Endodermal cell (in vitro differentiated cells): ENCODE data around the gene KCND3. TPM values are rescaled to one million over a fixed set of nuclear protein-coding genes. Genes with fewer than 3 reads are reported as not detected.
A peak's percentile ranks its signal among the peaks of the same experiment; 100 is the strongest.

Experiments used
- DNase-seq: peaks from one replicate; pipeline ENCODE4 v3.0.0-alpha.2; 2017
- H3K27ac ChIP-seq: 2 replicates; pipeline ENCODE4 v1.5.1; 2013; ENCODE audit warnings: mild to moderate bottlenecking, low read depth, low read length, moderate library complexity
- H3K27me3 ChIP-seq: 2 replicates; pipeline ENCODE4 v1.6.1; 2013; ENCODE audit warnings: mild to moderate bottlenecking, low read length, moderate library complexity; ENCODE audit not compliant: insufficient read depth, control insufficient read depth, poor library complexity, severe bottlenecking
- H3K36me3 ChIP-seq: 2 replicates; pipeline ENCODE4 v1.7.0; 2013; ENCODE audit warnings: mild to moderate bottlenecking, low read length, moderate library complexity; ENCODE audit not compliant: control insufficient read depth, insufficient read depth
- H3K4me1 ChIP-seq: one replicate; pipeline ENCODE4 v1.7.0; 2013; ENCODE audit warnings: low read length; ENCODE audit not compliant: control insufficient read depth, insufficient read depth
- H3K4me3 ChIP-seq: 2 replicates; pipeline ENCODE4 v1.5.1; 2013; ENCODE audit warnings: mild to moderate bottlenecking, low read length, moderate library complexity
- H3K9ac ChIP-seq: 2 replicates; pipeline ENCODE4 v1.6.1; 2013; ENCODE audit warnings: mild to moderate bottlenecking, low read length, moderate library complexity; ENCODE audit not compliant: poor library complexity, severe bottlenecking; ENCODE audit errors: extremely low read depth
- H3K9me3 ChIP-seq: 2 replicates; pipeline ENCODE4 v1.6.1; 2013; ENCODE audit warnings: mild to moderate bottlenecking, low read length, moderate library complexity; ENCODE audit not compliant: control insufficient read depth
- H3K27ac Mint-ChIP-seq: 2 replicates; pipeline ENCODE4 v1.8.0; 2020; ENCODE audit warnings: mixed read lengths
- H3K27me3 Mint-ChIP-seq: 2 replicates; pipeline ENCODE4 v1.8.0; 2021; ENCODE audit warnings: mild to moderate bottlenecking, mixed read lengths; ENCODE audit not compliant: insufficient read depth
- H3K36me3 Mint-ChIP-seq: 2 replicates; pipeline ENCODE4 v1.8.0; 2020; ENCODE audit warnings: low read depth, mixed read lengths
- H3K4me1 Mint-ChIP-seq: 2 replicates; pipeline ENCODE4 v1.8.0; 2020; ENCODE audit warnings: mixed read lengths
- H3K4me3 Mint-ChIP-seq: 2 replicates; pipeline ENCODE4 v1.8.0; 2020; ENCODE audit warnings: mild to moderate bottlenecking, moderate library complexity, mixed read lengths
- H3K9me3 Mint-ChIP-seq: 2 replicates; pipeline ENCODE4 v1.8.0; 2020; ENCODE audit warnings: mild to moderate bottlenecking, mixed read lengths
- WGBS, 2 experiments: methylation state at CpG; one replicate each; pipeline versions ENCODE4 v1.1.5 to v1.1.7; 2013; ENCODE audit warnings: missing lambda C conversion rate in 2 of 2, mixed read lengths in 1 of 2; ENCODE audit not compliant: insufficient coverage in 1 of 2, insufficient read length in 1 of 2; 5-methylcytosine and 5-hydroxymethylcytosine counted together
- total RNA-seq, 2 donors: library from RNA; stranded (reverse); fragmentation: NEBNext Ultra II Directional in 1 of 2; extraction: Animal tissue kit (Norgen Biotek cat#: 25700) in 1 of 2; gene quantifications; 2 replicates in 1 of 2; 3 replicates in 1 of 2; pipeline ENCODE4 v1.2.1, GENCODE V29; 2021
- TF ChIP-seq, protein P1 (sequence below): fragments of 200-600 bp; sonication (generic); conservative IDR thresholded peaks from 2 replicates; pipeline ENCODE4 v1.5.0; 2021; ENCODE audit warnings: antibody characterized with exemption, mild to moderate bottlenecking

The KCND3 gene
- total RNA-seq, 2 donors from 2014 or later: 0.13 TPM; not detected in 1

DNA sequence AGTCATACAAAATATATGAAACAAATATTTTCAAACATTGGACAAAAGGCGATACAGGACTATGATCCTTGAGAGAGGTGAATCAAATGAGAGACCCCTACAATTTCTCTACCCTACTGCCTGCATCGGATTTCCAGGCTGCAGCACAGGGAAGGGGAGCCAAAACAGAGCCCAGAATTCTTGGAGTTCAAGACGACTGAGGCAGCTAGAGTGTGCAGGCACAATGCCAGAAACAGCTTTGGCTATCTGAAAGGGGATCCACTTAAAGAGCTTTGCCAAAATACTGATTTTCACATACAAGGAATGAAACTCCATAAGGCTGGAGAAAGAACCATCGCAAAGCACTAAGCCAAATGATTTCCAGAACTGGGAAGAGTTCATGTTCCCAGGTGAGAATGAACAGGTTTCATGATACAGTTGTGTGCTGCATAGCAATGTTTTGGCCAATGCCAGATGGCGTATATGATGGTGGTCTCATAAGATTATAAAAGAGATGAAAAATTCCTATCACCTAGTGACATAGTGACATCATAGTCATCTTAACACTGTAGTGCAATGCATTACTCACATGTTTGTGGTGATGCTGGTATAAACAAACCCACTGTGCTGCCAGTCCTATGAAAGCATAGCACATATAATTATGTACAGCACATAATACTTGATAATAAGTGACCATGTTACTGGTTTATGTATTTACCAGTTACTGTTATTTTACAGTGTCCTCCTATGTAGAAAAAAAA, 77.5 kb downstream of the KCND3 start:
- Histone ChIP-seq H3K9me3 (no peaks in the 10 kb centered on the region), H3K4me3 (no peak overlapping the region), H3K4me1 (no peaks in the 10 kb centered on the region), H3K9ac (no peak overlapping the region), H3K36me3 (no peaks in the 10 kb centered on the region), H3K27me3 (peaks cover 4% of the 10 kb centered on the region), H3K27ac (peak overlapping the region; percentile 63)
- Mint-ChIP-seq H3K36me3 (no peaks in the 10 kb centered on the region), H3K4me1 (no peaks in the 10 kb centered on the region), H3K9me3 (peaks cover 11% of the 10 kb centered on the region), H3K27ac (no peak overlapping the region), H3K4me3 (no peak overlapping the region), H3K27me3 (peaks cover under 1% of the 10 kb centered on the region)
- peak; percentile 5 for DNase-seq
- WGBS, 2 experiments: 86 to 91% methylated on average over 3 to 5 of the region's 5 CpGs
- TF ChIP-seq, protein P1, sequence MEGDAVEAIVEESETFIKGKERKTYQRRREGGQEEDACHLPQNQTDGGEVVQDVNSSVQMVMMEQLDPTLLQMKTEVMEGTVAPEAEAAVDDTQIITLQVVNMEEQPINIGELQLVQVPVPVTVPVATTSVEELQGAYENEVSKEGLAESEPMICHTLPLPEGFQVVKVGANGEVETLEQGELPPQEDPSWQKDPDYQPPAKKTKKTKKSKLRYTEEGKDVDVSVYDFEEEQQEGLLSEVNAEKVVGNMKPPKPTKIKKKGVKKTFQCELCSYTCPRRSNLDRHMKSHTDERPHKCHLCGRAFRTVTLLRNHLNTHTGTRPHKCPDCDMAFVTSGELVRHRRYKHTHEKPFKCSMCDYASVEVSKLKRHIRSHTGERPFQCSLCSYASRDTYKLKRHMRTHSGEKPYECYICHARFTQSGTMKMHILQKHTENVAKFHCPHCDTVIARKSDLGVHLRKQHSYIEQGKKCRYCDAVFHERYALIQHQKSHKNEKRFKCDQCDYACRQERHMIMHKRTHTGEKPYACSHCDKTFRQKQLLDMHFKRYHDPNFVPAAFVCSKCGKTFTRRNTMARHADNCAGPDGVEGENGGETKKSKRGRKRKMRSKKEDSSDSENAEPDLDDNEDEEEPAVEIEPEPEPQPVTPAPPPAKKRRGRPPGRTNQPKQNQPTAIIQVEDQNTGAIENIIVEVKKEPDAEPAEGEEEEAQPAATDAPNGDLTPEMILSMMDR: no peak

DNA sequence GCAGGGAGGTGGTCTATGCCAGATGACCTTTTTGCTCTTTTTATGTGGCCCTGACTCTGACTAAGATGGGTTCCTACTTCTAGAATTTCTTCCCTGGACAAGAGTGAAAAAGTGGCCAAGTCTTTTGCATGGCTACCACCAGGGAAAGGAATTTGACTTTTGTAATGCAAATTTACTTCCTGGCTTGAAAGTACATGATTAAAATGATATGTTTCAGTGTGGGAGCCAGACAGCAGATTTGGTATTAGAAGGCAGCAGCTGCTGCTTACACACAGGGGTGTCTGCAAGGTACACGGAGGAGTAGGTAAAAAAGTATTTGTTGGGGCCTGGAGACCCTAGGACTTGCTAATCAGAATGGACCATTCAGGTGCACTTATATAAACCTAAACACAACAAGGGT, 78.4 kb downstream of the KCND3 start:
- no peaks in the 10 kb centered on the region for H3K36me3 ChIP-seq
- peak overlapping the region; percentile 63 for H3K27ac ChIP-seq
- no peak overlapping the region for H3K4me3 ChIP-seq
- Mint-ChIP-seq H3K4me1 (no peaks in the 10 kb centered on the region), H3K36me3 (no peaks in the 10 kb centered on the region), H3K27me3 (peaks cover 7% of the 10 kb centered on the region), H3K27ac (no peak overlapping the region), H3K9me3 (peaks cover 11% of the 10 kb centered on the region), H3K4me3 (no peak overlapping the region)
- H3K27me3 ChIP-seq: peaks cover 13% of the 10 kb centered on the region
- no peak for DNase-seq
- TF ChIP-seq, protein P1: no peak
- no peaks in the 10 kb centered on the region for H3K9me3 ChIP-seq
- 62% methylated on average over 1 of the region's 1 CpG; no CpG with 5 or more reads in 1 of the 2 experiments for WGBS, 2 experiments
- no peak overlapping the region for H3K9ac ChIP-seq
- H3K4me1 ChIP-seq: no peaks in the 10 kb centered on the region

DNA sequence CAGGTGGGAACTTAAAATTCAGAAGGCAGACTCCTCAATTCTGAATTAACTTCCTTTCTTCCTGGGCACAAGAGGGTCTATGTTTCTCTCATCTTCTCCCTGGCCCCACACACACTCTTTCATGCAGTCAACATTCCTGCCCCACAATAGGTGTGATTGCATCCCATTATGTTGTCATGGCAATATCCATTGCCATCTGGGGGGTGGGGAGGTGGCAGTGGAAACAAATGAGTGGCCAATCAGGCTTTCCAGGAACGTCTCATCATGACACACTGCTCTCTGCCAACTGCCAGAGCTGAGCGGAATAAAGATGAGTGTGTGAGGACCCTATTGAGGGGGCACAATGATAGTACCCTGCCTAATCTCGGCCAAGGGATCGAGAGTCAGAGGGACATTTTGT, 80.4 kb downstream of the KCND3 start:
- TF ChIP-seq, protein P1: no peak
- H3K36me3 Mint-ChIP-seq: no peaks in the 10 kb centered on the region
- Histone ChIP-seq H3K27me3 (peaks cover 23% of the 10 kb centered on the region), H3K4me1 (peaks cover 6% of the 10 kb centered on the region), H3K9ac (no peak overlapping the region), H3K27ac (peak overlapping the region; percentile 25), H3K9me3 (no peaks in the 10 kb centered on the region), H3K4me3 (no peak overlapping the region), H3K36me3 (no peaks in the 10 kb centered on the region)
- no peak overlapping the region for H3K27ac Mint-ChIP-seq
- H3K9me3 Mint-ChIP-seq: peaks cover 6% of the 10 kb centered on the region
- peak; percentile 63 for DNase-seq
- 77 to 88% methylated on average over 2 to 4 of the region's 4 CpGs for WGBS, 2 experiments
- peaks cover 18% of the 10 kb centered on the region for H3K27me3 Mint-ChIP-seq
- peaks cover 10% of the 10 kb centered on the region for H3K4me1 Mint-ChIP-seq
- H3K4me3 Mint-ChIP-seq: no peak overlapping the region
